ENCODE results near the gene PHLDA1. TPM values are rescaled to one million over a fixed set of nuclear protein-coding genes. Genes with fewer than 3 reads are reported as not detected.

Gene PHLDA1
- total and polyA plus RNA-seq, 10 of the 15 experiments (the other 5 are each of a cell fraction or from before 2014, with no cell fraction given), result 0.66 to 14.2 (median 1.3) TPM

DNA sequence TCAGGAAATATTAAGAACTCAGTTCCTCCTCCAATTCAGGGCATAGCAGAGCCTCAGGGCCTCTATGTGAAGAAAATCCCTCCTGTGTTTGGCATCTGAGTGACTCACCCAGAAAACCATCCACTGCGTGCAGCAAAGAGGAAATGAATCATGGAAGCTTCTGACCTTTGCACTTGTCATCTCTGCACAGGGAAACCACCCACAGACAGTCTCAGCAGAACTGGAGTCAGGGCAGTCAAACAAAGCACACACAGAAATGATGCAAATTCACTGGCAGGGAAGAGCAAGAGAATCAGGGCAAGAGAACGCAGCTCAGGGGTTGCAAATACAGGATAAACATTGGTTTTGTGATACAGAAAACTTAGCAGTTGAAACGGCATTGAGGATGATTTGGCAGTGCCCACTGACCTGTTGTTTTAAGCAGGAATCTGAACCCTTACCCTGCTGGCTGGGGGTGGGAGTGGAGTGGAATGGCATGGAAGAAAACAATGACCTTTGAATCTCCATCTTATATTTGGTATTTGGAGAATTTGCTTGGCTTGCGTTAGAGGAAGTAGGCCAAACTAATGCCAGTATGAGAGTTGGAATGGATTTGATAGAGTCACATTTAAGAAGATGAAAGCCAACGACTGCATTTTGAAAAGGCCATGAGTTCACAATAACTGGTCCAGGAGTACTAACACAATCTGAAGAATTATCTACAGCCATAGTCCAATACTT, 53.5 kb downstream of the PHLDA1 start:
- Histone ChIP-seq H3K4me1 (ENCODE audit: control insufficient read depth, insufficient read depth, low read length) (peaks cover 32% of the 10 kb centered on the region), H2AFZ (ENCODE audit: control insufficient read depth, low read depth, low read length) (peak overlapping the region; percentile 69), H3K36me3 (ENCODE audit: control insufficient read depth in 2 of 2, insufficient read depth in 2 of 2, low read length in 1 of 2) (no peaks in the 10 kb centered on the region), H3K79me2 (ENCODE audit: control insufficient read depth, insufficient read depth, low read length) (no peaks in the 10 kb centered on the region), H3K27ac (ENCODE audit: control insufficient read depth, insufficient read depth) (peak overlapping the region; percentile 71), H4K20me1 (ENCODE audit: control insufficient read depth, insufficient read depth) (no peaks in the 10 kb centered on the region), H3K9ac (ENCODE audit: control insufficient read depth, insufficient read depth, low read length) (peak overlapping the region; percentile 20; the same call in 1 of the 2 replicates), H3K4me3 (no peak overlapping the region), H3K4me2 (ENCODE audit: control insufficient read depth, insufficient read depth) (peak overlapping the region; percentile 67), H3K27me3 (replicated peaks in 1 of 2; ENCODE audit: control insufficient read depth in 2 of 2, insufficient read depth in 2 of 2, low read length in 1 of 2) (no peaks in the 10 kb centered on the region), H3K9me3 (replicated peaks; ENCODE audit: control insufficient read depth, insufficient read depth, low read length) (no peaks in the 10 kb centered on the region)
- RAD21 ChIA-PET (ENCODE audit: unreplicated experiment), result interaction anchor here (0.6 to 7.7 kb wide), 13 partner anchors 8 to 498 kb away, joined by 3 to 125 read pairs (median 5); partner anchors contain the start of gene PHLDA1
- POLR2A ChIA-PET, result interaction anchor here (0.6 to 11.0 kb wide), 12 partner anchors 9 to 428 kb away, joined by 3 to 111 read pairs (median 4); partner anchors contain the start of gene PHLDA1
- CTCF ChIA-PET, result interaction anchor here (1.1 to 2.6 kb wide), 7 partner anchors 18 to 158 kb away, joined by 3 to 14 read pairs (median 7); partner anchors contain the start of gene PHLDA1
- in situ Hi-C loops (cut with MboI) (no loop called here), intact Hi-C loops (cut with micrococcal nuclease; ENCODE audit: unreplicated experiment) (loop anchor here (1.0 to 2.0 kb wide), 3 partner anchors 33 to 53 kb away; partner anchors contain the start of gene PHLDA1)
- SMC1A ChIA-PET (ENCODE audit: uncharacterized antibody, unreplicated experiment), result interaction anchor here (0.6 to 14.9 kb wide), 15 partner anchors 9 to 337 kb away, joined by 3 to 327 read pairs (median 7); partner anchors contain the start of gene PHLDA1
- FAIRE-seq, result peak; percentile 88
- peak; percentile 86 for ATAC-seq
- peak; percentile 94 for DNase-seq (ENCODE audit: low read depth, low spot score)
- WGBS (ENCODE audit: insufficient coverage, insufficient replicate concordance, low lambda C conversion rate, missing lambda C conversion rate), result 21% methylated on average over 5 of the region's 5 CpGs
- no TSS peak for BruUV-seq (replicated peaks)
- TF ChIP-seq MXI1 (IDR thresholded peaks at IDR 0.05; ENCODE audit: low read depth, low read length), result peak; percentile 3; the same call in 1 of the 2 replicates
- TF ChIP-seq ATF7 (IDR thresholded peaks at IDR 0.05; ENCODE audit: low read depth), result peak; percentile 97
- TF ChIP-seq, protein P1, sequence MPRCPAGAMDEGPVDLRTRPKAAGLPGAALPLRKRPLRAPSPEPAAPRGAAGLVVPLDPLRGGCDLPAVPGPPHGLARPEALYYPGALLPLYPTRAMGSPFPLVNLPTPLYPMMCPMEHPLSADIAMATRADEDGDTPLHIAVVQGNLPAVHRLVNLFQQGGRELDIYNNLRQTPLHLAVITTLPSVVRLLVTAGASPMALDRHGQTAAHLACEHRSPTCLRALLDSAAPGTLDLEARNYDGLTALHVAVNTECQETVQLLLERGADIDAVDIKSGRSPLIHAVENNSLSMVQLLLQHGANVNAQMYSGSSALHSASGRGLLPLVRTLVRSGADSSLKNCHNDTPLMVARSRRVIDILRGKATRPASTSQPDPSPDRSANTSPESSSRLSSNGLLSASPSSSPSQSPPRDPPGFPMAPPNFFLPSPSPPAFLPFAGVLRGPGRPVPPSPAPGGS (IDR thresholded peaks at IDR 0.05; ENCODE audit: borderline replicate concordance, insufficient read depth, low read depth, low read length, poor library complexity, severe bottlenecking), result peak; percentile 84
- TF ChIP-seq, protein P2, sequence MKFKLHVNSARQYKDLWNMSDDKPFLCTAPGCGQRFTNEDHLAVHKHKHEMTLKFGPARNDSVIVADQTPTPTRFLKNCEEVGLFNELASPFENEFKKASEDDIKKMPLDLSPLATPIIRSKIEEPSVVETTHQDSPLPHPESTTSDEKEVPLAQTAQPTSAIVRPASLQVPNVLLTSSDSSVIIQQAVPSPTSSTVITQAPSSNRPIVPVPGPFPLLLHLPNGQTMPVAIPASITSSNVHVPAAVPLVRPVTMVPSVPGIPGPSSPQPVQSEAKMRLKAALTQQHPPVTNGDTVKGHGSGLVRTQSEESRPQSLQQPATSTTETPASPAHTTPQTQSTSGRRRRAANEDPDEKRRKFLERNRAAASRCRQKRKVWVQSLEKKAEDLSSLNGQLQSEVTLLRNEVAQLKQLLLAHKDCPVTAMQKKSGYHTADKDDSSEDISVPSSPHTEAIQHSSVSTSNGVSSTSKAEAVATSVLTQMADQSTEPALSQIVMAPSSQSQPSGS (IDR thresholded peaks at IDR 0.05; ENCODE audit: low read length), result peak; percentile 94
- TF ChIP-seq RAD21 (IDR thresholded peaks at IDR 0.05; ENCODE audit: insufficient read depth, low read depth, low read length), result peak; percentile 25; the same call in 1 of the 2 replicates
- TF ChIP-seq DPF2 (IDR thresholded peaks at IDR 0.05), result peak; percentile 98
- 0 out of 2 replicates have a peak, but pooled peaks have one; percentile 30 for TF ChIP-seq CBX5 (IDR thresholded peaks at IDR 0.05; ENCODE audit: low read depth)
- TF ChIP-seq IRF4 (IDR thresholded peaks at IDR 0.05; ENCODE audit: low read depth, low read length), result peak; percentile 85; the same call in 1 of the 2 replicates
- peak; percentile 85; the same call in 1 of the 2 replicates for TF ChIP-seq BACH1 (IDR thresholded peaks at IDR 0.05; ENCODE audit: borderline replicate concordance)
- TF ChIP-seq, protein P3, sequence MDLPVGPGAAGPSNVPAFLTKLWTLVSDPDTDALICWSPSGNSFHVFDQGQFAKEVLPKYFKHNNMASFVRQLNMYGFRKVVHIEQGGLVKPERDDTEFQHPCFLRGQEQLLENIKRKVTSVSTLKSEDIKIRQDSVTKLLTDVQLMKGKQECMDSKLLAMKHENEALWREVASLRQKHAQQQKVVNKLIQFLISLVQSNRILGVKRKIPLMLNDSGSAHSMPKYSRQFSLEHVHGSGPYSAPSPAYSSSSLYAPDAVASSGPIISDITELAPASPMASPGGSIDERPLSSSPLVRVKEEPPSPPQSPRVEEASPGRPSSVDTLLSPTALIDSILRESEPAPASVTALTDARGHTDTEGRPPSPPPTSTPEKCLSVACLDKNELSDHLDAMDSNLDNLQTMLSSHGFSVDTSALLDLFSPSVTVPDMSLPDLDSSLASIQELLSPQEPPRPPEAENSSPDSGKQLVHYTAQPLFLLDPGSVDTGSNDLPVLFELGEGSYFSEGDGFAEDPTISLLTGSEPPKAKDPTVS (IDR thresholded peaks at IDR 0.05; ENCODE audit: low read depth, low read length), result no peak
- TF ChIP-seq, protein P4, sequence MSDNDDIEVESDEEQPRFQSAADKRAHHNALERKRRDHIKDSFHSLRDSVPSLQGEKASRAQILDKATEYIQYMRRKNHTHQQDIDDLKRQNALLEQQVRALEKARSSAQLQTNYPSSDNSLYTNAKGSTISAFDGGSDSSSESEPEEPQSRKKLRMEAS (IDR thresholded peaks at IDR 0.05; ENCODE audit: low read depth, low read length), result 0 out of 2 replicates have a peak, but pooled peaks have one; percentile 6
- TF ChIP-seq RCOR1 (conservative IDR thresholded peaks at IDR 0.05; ENCODE audit: low read depth, low read length), result no peak
- TF ChIP-seq, protein P5, sequence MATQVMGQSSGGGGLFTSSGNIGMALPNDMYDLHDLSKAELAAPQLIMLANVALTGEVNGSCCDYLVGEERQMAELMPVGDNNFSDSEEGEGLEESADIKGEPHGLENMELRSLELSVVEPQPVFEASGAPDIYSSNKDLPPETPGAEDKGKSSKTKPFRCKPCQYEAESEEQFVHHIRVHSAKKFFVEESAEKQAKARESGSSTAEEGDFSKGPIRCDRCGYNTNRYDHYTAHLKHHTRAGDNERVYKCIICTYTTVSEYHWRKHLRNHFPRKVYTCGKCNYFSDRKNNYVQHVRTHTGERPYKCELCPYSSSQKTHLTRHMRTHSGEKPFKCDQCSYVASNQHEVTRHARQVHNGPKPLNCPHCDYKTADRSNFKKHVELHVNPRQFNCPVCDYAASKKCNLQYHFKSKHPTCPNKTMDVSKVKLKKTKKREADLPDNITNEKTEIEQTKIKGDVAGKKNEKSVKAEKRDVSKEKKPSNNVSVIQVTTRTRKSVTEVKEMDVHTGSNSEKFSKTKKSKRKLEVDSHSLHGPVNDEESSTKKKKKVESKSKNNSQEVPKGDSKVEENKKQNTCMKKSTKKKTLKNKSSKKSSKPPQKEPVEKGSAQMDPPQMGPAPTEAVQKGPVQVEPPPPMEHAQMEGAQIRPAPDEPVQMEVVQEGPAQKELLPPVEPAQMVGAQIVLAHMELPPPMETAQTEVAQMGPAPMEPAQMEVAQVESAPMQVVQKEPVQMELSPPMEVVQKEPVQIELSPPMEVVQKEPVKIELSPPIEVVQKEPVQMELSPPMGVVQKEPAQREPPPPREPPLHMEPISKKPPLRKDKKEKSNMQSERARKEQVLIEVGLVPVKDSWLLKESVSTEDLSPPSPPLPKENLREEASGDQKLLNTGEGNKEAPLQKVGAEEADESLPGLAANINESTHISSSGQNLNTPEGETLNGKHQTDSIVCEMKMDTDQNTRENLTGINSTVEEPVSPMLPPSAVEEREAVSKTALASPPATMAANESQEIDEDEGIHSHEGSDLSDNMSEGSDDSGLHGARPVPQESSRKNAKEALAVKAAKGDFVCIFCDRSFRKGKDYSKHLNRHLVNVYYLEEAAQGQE (IDR thresholded peaks at IDR 0.05; ENCODE audit: low read depth, low read length), result no peak; the same call in 1 of the 2 replicates
